ENCODE measurements around the gene ATPAF2.

ATPAF2 gene

DNA sequence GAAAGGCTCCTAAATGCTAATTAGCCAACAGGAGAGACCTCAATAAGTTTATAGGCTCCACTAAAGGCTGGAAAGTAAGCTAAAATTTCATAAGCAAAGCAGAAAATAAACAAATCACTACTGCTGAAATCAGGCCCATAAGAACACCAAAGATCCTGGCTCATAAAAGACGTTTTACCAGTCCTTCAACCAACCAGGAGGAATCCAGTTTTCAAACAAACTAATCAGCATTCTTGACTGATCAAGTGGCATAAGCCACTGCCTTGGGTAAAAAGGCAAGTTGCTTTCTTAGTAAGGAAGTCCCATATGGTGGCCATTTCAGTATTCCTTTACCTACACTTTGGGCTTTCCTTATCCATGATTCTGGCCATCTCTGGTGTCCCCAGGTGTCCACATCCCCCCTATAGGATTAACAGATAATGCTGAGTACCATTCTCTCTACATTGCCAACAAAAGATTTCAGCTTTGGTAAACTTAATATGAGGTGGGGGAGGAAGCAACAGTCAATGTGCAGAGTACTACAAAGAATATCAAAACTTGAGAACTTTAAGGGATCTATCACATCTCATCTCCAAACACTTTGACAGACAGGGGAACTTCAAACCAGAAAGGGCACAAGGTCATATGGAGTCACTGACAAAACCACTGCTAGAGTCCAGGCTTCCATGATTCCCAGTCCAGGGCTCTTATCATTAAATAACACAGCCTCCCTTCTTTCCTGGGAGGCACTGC lies 68.1 kb downstream of the ATPAF2 start:
- no peak for TF ChIP-seq POLR2AphosphoS5 (IDR thresholded peaks at IDR 0.05; ENCODE audit: low read depth, low read length)
- no peak for TF ChIP-seq FOXP2 (optimal IDR thresholded peaks at IDR 0.05; ENCODE audit: borderline replicate concordance, extremely low read depth, extremely low read length, insufficient read depth)
- TF ChIP-seq, protein P1, sequence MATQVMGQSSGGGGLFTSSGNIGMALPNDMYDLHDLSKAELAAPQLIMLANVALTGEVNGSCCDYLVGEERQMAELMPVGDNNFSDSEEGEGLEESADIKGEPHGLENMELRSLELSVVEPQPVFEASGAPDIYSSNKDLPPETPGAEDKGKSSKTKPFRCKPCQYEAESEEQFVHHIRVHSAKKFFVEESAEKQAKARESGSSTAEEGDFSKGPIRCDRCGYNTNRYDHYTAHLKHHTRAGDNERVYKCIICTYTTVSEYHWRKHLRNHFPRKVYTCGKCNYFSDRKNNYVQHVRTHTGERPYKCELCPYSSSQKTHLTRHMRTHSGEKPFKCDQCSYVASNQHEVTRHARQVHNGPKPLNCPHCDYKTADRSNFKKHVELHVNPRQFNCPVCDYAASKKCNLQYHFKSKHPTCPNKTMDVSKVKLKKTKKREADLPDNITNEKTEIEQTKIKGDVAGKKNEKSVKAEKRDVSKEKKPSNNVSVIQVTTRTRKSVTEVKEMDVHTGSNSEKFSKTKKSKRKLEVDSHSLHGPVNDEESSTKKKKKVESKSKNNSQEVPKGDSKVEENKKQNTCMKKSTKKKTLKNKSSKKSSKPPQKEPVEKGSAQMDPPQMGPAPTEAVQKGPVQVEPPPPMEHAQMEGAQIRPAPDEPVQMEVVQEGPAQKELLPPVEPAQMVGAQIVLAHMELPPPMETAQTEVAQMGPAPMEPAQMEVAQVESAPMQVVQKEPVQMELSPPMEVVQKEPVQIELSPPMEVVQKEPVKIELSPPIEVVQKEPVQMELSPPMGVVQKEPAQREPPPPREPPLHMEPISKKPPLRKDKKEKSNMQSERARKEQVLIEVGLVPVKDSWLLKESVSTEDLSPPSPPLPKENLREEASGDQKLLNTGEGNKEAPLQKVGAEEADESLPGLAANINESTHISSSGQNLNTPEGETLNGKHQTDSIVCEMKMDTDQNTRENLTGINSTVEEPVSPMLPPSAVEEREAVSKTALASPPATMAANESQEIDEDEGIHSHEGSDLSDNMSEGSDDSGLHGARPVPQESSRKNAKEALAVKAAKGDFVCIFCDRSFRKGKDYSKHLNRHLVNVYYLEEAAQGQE (IDR thresholded peaks at IDR 0.05; ENCODE audit: insufficient read depth in 1 of 2, low read depth in 2 of 2, low read length in 2 of 2), result no peak
- TF ChIP-seq TAF1 (IDR thresholded peaks at IDR 0.05; ENCODE audit: borderline replicate concordance, insufficient read depth, low read length), result no peak
- no peak for TF ChIP-seq SIN3A (IDR thresholded peaks at IDR 0.05; ENCODE audit: borderline replicate concordance, insufficient read depth, low read length)
